ENCODE measurements around the gene RASA1.
"Not testable (repeated sequence)": the region's sequence is repeated elsewhere in the genome, so short reads cannot be mapped to it uniquely, and the experiment has no call there.

The RASA1 gene

GRCh38 chr5:87282269-87282668, 14.6 kb downstream of the RASA1 start:
- no peak for DNase-seq (ENCODE audit: low read depth)

- not testable (repeated sequence) for DNase-seq (ENCODE audit: low read depth)
These were observed 19.6 kb downstream of the RASA1 start for GRCh38 chr5:87287266-87287665.

- no peak for DNase-seq (ENCODE audit: low read depth)
These were observed 31.1 kb downstream of the RASA1 start for GRCh38 chr5:87298692-87299362.

- DNase-seq (ENCODE audit: low read depth), result no peak
These were observed 32.5 kb downstream of the RASA1 start for GRCh38 chr5:87300176-87300575.

GRCh38 chr5:87300744-87301143, 33.1 kb downstream of the RASA1 start:
- peak; percentile 19 for DNase-seq (ENCODE audit: low read depth)

GRCh38 chr5:87302061-87302460, 34.4 kb downstream of the RASA1 start:
- DNase-seq (ENCODE audit: low read depth), result no peak

GRCh38 chr5:87303324-87303723, 35.6 kb downstream of the RASA1 start:
- DNase-seq (ENCODE audit: low read depth), result no peak

- not testable (repeated sequence) for DNase-seq (ENCODE audit: low read depth)
These were observed 38.4 kb downstream of the RASA1 start for GRCh38 chr5:87306090-87306489.

GRCh38 chr5:87307796-87308423, 40.2 kb downstream of the RASA1 start:
- DNase-seq (ENCODE audit: low read depth), result no peak

- no peak for DNase-seq (ENCODE audit: low read depth)
These were observed 44.0 kb downstream of the RASA1 start for GRCh38 chr5:87311405-87312279.

- DNase-seq (ENCODE audit: low read depth), result no peak
These were observed 45.5 kb downstream of the RASA1 start for GRCh38 chr5:87313216-87313615.

GRCh38 chr5:87319469-87319868, 51.8 kb downstream of the RASA1 start:
- no peak for DNase-seq (ENCODE audit: low read depth)

GRCh38 chr5:87321605-87322004, 53.9 kb downstream of the RASA1 start:
- DNase-seq (ENCODE audit: low read depth), result no peak

GRCh38 chr5:87322381-87322780, 54.7 kb downstream of the RASA1 start:
- DNase-seq (ENCODE audit: low read depth), result no peak

- no peak for DNase-seq (ENCODE audit: low read depth)
These were observed 60.3 kb downstream of the RASA1 start for GRCh38 chr5:87327998-87328397.

- no peak for DNase-seq (ENCODE audit: low read depth)
These were observed 61.4 kb downstream of the RASA1 start for GRCh38 chr5:87329114-87329513.

- DNase-seq (ENCODE audit: low read depth), result no peak
These were observed 72.3 kb downstream of the RASA1 start for GRCh38 chr5:87339986-87340385.

- DNase-seq (ENCODE audit: low read depth), result no peak
These were observed 73.0 kb downstream of the RASA1 start for GRCh38 chr5:87340716-87341115.

GRCh38 chr5:87347272-87347671, 79.6 kb downstream of the RASA1 start:
- no peak for DNase-seq (ENCODE audit: low read depth)

- DNase-seq (ENCODE audit: low read depth), result no peak
These were observed 80.2 kb downstream of the RASA1 start for GRCh38 chr5:87347841-87348240.

- DNase-seq (ENCODE audit: low read depth), result no peak
These were observed 86.8 kb downstream of the RASA1 start for GRCh38 chr5:87354496-87354895.

GRCh38 chr5:87359106-87359505, 91.4 kb downstream of the RASA1 start:
- DNase-seq (ENCODE audit: low read depth), result no peak

GRCh38 chr5:87360132-87360531, 92.4 kb downstream of the RASA1 start:
- no peak for DNase-seq (ENCODE audit: low read depth)
